Measurements from ENCODE around the gene SDK2.

GRCh38 chr17:73284906-73285602 lies 359.2 kb downstream of the SDK2 start:
- TF ChIP-seq CTCF (conservative IDR thresholded peaks at IDR 0.05; ENCODE audit: low read depth, low read length) (no peak), EZH2 (IDR thresholded peaks at IDR 0.05; ENCODE audit: borderline replicate concordance, low read depth, low read length, poor library complexity, severe bottlenecking) (no peak)
